Measurements from ENCODE around the gene MYO18B.

Gene MYO18B

GRCh38 chr22:25751174-25751581, 9.2 kb downstream of the MYO18B start:
- DNase-seq, result no peak

DNA sequence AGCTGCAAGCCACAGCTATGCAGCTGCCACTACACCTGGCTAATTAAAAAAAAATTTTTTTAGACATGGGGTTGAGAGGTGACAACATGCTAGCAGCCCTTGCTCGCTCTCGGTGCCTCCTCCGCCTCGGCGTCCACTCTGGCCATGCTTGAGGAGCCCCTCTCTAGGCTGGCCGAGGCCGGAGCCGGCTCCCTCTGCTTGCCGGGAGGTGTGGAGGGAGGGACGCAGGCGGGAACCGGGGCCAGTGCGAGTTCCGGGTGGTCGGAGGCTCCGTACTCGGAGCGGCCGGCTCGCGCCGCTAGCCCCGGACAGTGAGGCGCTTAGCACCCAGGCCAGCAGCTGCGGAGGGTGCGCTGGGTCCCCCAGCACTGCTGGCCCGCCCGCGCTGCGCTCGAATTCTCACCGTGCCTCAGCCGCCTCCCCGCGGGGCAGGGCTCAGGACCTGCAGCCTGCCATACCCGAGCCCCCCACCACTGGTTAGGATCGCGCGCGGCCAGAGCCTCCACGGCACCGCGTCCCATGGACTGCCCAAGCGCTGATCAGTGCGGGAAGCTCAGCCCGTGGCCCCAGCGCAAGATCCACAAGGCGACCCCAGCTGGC, 10.7 kb downstream of the MYO18B start:
- no peak for DNase-seq

DNA sequence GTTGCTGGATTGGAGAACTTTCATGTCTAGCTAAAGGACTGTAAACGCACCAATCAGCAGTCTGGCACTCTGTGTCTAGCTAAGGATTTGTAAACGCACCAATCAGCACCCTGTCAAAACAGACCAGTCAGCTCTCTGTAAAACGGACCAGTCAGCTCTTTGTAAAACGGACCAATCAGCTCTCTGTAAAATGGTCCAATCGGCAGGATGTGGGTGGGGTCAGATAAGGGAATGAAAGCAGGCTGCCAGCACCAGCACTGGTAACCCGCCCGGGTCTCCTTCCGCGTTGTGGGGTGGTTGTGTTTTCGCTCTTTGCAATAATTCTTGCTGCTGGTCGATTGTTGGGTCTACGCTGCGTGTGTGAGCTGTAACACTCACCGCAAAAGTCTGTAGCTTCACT, 11.3 kb downstream of the MYO18B start:
- DNase-seq, result no peak

DNA sequence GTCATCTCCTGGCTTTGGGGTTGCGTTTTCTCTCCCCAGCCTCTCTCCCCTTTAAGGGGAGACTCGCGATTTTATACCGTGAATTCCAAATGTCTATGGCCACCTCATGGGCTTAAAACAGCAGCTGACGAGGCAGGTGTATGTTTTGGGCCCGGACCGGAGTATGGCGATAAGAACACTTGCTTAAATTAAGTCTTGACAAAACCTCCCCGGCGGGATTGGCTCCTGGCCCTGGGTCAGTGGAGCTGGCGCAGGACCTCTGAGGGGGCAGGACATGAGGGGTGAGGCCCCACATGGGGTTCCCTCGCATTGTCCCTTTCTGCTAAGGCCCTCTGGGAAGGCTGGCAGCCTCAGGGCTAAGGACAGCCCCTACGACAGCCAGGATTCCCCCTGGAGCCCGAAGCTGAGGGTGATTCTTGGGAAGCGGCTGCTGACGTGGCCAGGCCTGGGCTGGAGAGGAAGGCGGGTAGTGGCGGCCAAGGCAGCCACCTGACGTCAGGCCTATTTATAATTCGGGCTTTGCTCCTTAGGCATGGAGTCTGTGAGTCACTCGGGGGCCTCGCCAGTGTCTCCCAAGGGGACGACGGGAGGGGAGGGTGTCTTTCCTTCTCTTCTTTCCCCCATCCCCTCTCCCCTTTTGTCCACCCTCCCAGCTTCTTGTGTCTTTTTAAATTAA, 12.7 kb downstream of the MYO18B start:
- no peak for DNase-seq

- DNase-seq, result no peak
Measured at GRCh38 chr22:25757686-25758085, 15.7 kb downstream of the MYO18B start.

DNA sequence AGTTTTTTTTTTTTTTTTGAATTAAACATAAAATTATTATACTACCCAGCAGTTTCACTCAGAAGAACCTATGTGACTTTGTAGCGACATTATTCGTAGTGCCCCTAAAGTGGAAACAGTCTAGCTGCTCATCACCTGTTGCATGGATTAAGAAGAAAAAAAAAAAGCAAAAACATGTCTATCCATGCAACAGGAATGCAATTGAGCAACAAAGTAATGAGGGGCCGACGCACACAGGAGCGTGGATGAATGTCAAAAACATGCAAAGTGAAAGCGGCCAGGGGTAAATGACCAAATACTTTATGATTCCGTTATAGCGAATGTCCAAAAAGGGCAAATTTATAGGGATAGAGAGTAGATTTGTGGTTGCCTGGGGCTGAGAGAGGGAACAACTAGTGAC, 16.3 kb downstream of the MYO18B start:
- DNase-seq, result no peak

- no peak for DNase-seq
Measured at GRCh38 chr22:25759825-25760231, 17.8 kb downstream of the MYO18B start.

GRCh38 chr22:25760294-25760693, 18.3 kb downstream of the MYO18B start:
- DNase-seq, result no peak

GRCh38 chr22:25760848-25761595, 19.0 kb downstream of the MYO18B start:
- DNase-seq, result no peak

- no peak for DNase-seq
Measured at GRCh38 chr22:25762147-25762546, 20.2 kb downstream of the MYO18B start.

DNA sequence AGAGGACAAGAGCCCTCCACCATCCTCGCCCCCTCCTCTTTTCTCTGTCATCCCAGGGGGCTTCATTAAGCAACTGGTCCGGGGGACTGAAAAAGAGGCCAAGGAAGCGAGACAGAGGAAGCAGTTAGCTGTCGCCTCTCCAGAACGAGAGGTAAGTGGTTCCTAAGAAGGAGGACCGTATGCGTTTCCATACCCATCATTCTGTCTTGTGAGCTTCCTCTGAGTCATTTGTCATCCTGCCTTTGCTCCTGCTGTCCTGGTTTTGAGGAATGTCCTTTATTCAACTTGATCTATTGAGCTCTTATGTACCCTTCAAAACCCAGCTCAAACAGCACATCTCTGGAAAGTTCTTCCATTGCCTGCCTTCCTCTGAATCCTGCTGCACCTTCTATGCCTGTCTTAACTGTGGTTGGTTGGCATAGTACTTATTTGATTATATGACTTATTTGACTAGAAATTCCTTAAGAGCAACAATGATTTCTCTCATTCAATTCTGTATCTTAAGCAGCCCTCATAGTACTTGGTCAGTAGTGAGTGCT, 21.3 kb downstream of the MYO18B start:
- no peak for DNase-seq

DNA sequence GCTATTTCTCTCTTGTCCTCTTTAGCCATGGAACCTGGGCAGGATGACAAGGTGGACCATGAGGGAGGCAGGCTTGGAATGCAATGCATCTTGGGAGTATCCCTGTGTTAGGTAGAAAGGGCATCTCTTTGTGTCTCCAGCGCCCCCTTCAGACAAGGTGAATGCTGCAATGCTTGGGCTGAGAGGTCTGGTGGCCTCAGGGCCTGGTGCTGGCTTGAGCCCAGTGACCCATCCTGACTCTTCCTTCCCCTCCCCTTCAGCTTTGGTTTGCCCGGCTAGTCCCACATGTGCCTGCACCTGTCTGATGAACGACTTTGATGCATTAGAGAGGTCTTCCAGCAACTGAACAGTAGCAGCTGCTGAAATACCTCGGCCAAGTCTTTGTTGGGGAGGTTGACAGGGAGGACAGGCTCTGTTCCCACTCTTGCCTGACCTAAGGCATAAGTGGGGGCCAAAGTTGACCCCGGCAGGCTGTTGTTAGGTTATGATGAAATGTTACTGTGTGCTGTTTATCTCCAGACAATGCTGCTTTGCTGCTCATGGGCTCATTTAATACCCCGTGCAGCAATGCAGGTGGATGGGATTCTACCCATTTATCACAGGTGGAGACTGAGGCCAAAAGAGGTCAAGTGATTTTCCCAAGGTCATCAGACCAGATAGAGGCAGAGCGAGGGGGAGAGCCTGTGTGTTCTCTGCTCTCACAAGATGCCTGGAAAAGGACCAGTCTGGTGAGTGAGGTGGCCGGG, 22.5 kb downstream of the MYO18B start:
- DNase-seq, result no peak

- DNase-seq, result no peak
Measured at GRCh38 chr22:25765016-25765367, 23.0 kb downstream of the MYO18B start.

DNA sequence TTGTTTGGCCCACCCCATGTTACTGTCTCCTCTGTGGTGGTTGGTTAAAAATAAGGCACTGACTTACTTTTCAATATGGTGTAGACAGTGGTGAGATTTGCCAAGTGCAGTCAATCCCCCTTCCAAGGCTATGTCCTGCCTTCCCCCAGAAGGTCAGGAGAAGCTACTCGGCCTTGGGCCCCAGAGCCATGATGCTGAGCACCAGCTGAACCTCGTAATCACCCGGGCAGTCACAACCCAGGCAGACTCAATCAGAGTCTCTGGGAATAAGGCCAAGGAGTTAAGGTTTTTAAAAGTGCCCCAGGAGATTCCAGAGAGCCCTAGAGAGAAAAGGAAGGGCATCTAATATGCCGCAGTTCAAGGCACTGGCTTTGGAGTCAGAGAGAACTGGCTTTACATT, 23.8 kb downstream of the MYO18B start:
- DNase-seq, result no peak

GRCh38 chr22:25766418-25766817, 24.4 kb downstream of the MYO18B start:
- no peak for DNase-seq

DNA sequence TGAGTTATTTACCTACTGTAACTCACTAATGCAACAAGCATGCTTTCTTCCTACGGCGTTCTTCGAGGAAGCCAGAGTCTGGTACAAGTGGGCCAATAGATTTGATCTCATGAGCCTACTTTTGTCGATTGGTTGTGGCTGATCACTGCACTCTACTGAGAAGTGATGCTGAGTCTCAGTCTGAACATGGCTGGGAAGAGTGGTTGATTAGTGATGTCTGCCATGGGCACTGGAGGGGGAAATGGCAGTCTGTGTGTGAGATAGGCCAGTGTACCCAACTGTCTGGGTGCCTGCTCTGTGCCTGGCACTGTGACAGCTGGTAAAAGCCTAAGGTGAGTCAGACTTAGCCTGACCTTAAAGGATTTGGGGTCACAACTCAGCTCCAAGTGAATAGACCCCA, 28.3 kb downstream of the MYO18B start:
- no peak for DNase-seq

- no peak for DNase-seq
Measured at GRCh38 chr22:25772288-25772687, 30.3 kb downstream of the MYO18B start.

GRCh38 chr22:25774575-25775026, 32.6 kb downstream of the MYO18B start:
- no peak for DNase-seq

DNA sequence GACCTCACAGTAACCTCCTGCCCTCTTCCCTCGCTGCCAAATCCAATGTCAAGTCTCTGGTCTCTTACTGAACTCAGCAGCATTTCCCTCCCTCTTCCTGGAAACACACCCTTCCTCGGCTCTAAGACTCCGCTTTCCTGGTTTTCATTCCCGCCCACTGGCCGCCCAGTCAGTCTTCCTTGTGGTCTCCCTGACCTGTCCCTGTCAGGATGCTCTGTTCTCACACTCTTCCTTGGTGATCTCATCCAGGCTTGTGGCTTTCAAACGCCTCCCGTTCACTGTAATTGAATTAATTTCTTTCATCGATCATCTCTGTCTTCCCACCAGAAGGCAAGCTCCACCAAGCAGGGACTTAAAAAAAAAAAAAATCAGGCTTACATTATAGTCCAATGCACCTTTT, 33.5 kb downstream of the MYO18B start:
- DNase-seq, result no peak

GRCh38 chr22:25777411-25777810, 35.4 kb downstream of the MYO18B start:
- DNase-seq, result no peak

DNA sequence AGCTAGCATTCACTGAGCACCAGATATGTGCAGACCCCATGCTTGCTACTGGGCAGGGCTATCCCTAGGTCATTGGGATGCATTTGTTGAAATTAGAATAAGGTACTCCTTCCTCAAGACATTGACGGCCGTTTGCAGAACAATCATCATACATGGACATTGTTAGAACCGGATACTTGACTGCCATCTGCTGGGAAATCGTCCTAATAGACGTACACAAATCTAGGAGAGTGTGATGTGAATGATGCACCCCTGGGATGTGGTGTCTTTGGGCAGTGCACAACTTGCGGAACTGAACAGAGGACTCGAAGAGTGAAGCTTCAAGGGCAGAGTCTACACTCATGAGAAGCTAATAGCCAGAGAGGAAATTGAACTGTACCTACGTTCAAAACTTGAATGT, 35.9 kb downstream of the MYO18B start:
- no peak for DNase-seq

DNA sequence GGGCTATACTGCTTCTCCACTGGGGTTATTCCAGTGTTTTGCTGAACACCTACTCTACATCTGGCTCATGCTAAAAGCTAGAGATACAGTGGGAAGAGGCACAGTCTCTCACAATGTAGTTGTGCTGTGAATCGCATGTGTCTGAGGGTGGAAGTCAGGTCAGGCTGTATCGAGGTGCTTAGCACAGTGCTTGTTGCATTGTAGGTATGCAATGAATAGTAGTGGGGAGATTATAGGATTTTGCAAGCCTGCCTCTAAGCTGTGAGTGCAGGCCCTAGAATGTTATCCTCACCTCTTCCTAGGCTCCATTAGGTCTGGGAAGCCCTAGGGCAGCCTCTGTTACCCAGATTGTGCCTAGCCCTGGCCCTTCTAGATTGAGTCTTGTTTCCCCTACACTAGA, 37.4 kb downstream of the MYO18B start:
- no peak for DNase-seq

DNA sequence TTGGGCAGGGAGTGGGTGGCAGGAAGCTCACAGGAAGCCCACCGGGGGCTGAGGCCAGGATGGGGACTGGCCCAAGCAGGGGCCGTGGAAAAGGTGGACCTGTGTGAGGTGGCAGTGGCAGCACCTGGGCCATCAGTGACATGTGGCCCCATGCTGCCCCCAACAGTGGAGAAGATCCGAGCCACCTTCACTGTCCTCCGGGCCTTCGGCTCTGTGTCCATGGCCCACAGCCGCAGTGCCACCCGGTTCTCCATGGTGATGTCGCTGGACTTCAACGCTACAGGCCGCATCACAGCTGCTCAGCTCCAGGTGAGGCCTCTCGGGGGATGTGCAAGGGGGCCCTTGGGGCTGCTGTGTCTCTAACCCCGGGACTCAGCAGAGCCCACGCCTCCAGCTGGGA, 37.9 kb downstream of the MYO18B start:
- no peak for DNase-seq

Data from activated T-cell treated with anti-CD3 and anti-CD28 coated beads for 4 hours (primary cell).